K562 (cell line): ENCODE measurements around the gene IMMP2L. TPM values are rescaled to one million over a fixed set of nuclear protein-coding genes. Genes with fewer than 3 reads are reported as not detected.

Source experiments
- ATF7 ChIP-seq: fragments of 450-650 bp; IDR thresholded peaks from 2 replicates; pipeline ENCODE4 v1.7.1; 2014; ENCODE audit warnings: mild to moderate bottlenecking, moderate library complexity
- BDP1 ChIP-seq: IDR thresholded peaks from 3 replicates; pipeline ENCODE4 v1.6.1; 2011; ENCODE audit not compliant: insufficient read length, insufficient read depth
- BHLHE40 ChIP-seq: IDR thresholded peaks from 2 replicates; pipeline ENCODE4 v1.6.1; 2011; ENCODE audit warnings: low read length, improper control_type of control experiment
- CBFA2T2 ChIP-seq: fragments of 450-650 bp; conservative IDR thresholded peaks from 2 replicates; pipeline ENCODE4 v1.6.1; 2017; ENCODE audit warnings: mild to moderate bottlenecking
- DNMT1 ChIP-seq: fragments of 450-650 bp; IDR thresholded peaks from 2 replicates; pipeline ENCODE4 v1.6.1; 2016; ENCODE audit warnings: antibody characterized with exemption, mild to moderate bottlenecking
- FOXM1 ChIP-seq, 2 experiments: fragments of 450-650 bp in 1 of 2; sonication (generic) in 1 of 2; formaldehyde crosslinking in 1 of 2; IDR thresholded peaks; 2 replicates each; pipeline versions ENCODE4 v1.6.1 to v1.9.0; 2017 to 2022; ENCODE audit warnings: low read depth in 2 of 2, mild to moderate bottlenecking in 2 of 2, missing genetic modification reagents in 1 of 2, moderate library complexity in 1 of 2
- MCM5 ChIP-seq: fragments of 450-650 bp; IDR thresholded peaks from 2 replicates; pipeline ENCODE4 v1.6.1; 2016; ENCODE audit warnings: low read depth
- NCOA4 ChIP-seq: fragments of 450-650 bp; IDR thresholded peaks from 2 replicates; pipeline ENCODE4 v1.6.1; 2018; ENCODE audit warnings: mild to moderate bottlenecking; ENCODE audit not compliant: partially characterized antibody
- NONO ChIP-seq, 2 experiments: fragments of 200-400 bp in 1 of 2; fragments of 450-650 bp in 1 of 2; formaldehyde crosslinking in 1 of 2; IDR thresholded peaks; 2 replicates each; pipeline ENCODE4 v1.6.1; 2017; ENCODE audit warnings: low read depth in 2 of 2, mild to moderate bottlenecking in 2 of 2, moderate library complexity in 2 of 2, low read length in 1 of 2
- PCBP1 ChIP-seq: fragments of 200-400 bp; formaldehyde crosslinking; IDR thresholded peaks from 2 replicates; pipeline ENCODE4 v1.6.1; 2018; ENCODE audit warnings: mild to moderate bottlenecking, low read depth, low read length; ENCODE audit not compliant: poor library complexity, severe bottlenecking
- PHTF2 ChIP-seq: fragments of 250-450 bp; sonication (Bioruptor Pico); IDR thresholded peaks from 2 replicates; pipeline ENCODE4 v1.5.0; 2021; ENCODE audit warnings: mild to moderate bottlenecking
- SMARCC2 ChIP-seq: fragments of 450-650 bp; IDR thresholded peaks from 2 replicates; pipeline ENCODE4 v1.6.1; 2017; ENCODE audit warnings: antibody characterized with exemption, moderate library complexity, mild to moderate bottlenecking, low read depth
- STAT5A ChIP-seq: IDR thresholded peaks from 2 replicates; pipeline ENCODE4 v1.6.1; 2012; ENCODE audit warnings: low read length, inconsistent platforms, borderline replicate concordance
- TAF9B ChIP-seq: fragments of 450-650 bp; IDR thresholded peaks from 2 replicates; pipeline ENCODE4 v1.6.1; 2018; ENCODE audit warnings: mild to moderate bottlenecking; ENCODE audit not compliant: partially characterized antibody
- ZFP30 ChIP-seq: fragments of 250-450 bp; sonication (Bioruptor Pico); IDR thresholded peaks from 2 replicates; pipeline ENCODE4 v1.8.0; 2022; ENCODE audit warnings: moderate library complexity, mild to moderate bottlenecking, inconsistent platforms, borderline replicate concordance
- ZKSCAN3 ChIP-seq: fragments of 250-450 bp; sonication (Bioruptor Pico); IDR thresholded peaks from 2 replicates; pipeline ENCODE4 v1.4.0; 2020
- ZNF551 ChIP-seq: fragments of 250-450 bp; sonication (Bioruptor Pico); IDR thresholded peaks from 2 replicates; pipeline ENCODE4 v1.5.0; 2021; ENCODE audit warnings: mild to moderate bottlenecking, moderate library complexity
- polyA plus RNA-seq, 8 experiments: library from polyadenylated mRNA; depleted of rRNA in 4 of 8; stranded (reverse) in 5 of 8; unstranded in 3 of 8; fragments of >200 nt; fragmentation: Nextera tagmentation in 2 of 8; fragmentation: Illumina TruSeq in 1 of 8; extraction: Ambion mirVana in 2 of 8; extraction: Trizol in 1 of 8; gene quantifications; 2 replicates each; pipeline versions ENCODE4 v1.2.1 to v1.2.3, GENCODE V29; 2011 to 2014; ENCODE audit warnings: inconsistent platforms in 1 of 8, missing spikeins in 1 of 8
- total RNA-seq, 7 experiments: library from RNA; depleted of rRNA in 6 of 7; stranded (reverse); fragments of >200 nt in 6 of 7; fragmentation: Illumina TruSeq in 2 of 7; extraction: Trizol in 2 of 7; gene quantifications; 2 replicates each; pipeline versions ENCODE4 v1.2.1 to v1.2.3, GENCODE V29; 2011 to 2021; ENCODE audit warnings: low replicate concordance in 1 of 7
- TF ChIP-seq, protein P1 (sequence below): fragments of 450-650 bp; conservative IDR thresholded peaks from 2 replicates; pipeline ENCODE4 v1.6.1; 2016; ENCODE audit warnings: missing genetic modification characterization, low read depth, mild to moderate bottlenecking, missing compliant biosample characterization, moderate library complexity
- TF ChIP-seq, protein P2 (sequence below): fragments of 250-450 bp; sonication (Bioruptor Pico); IDR thresholded peaks from 2 replicates; pipeline ENCODE4 v1.8.0; 2021; ENCODE audit warnings: moderate library complexity, mild to moderate bottlenecking, inconsistent platforms
- TF ChIP-seq, protein P3 (sequence below): fragments of 450-650 bp; IDR thresholded peaks from 2 replicates; pipeline ENCODE4 v1.6.1; 2014; ENCODE audit warnings: low read depth, mild to moderate bottlenecking, moderate library complexity, borderline replicate concordance
- TF ChIP-seq, protein P4 (sequence below): fragments of 250-450 bp; sonication (Bioruptor Pico); IDR thresholded peaks from 2 replicates; pipeline ENCODE4 v1.8.0; 2021; ENCODE audit warnings: mild to moderate bottlenecking, moderate library complexity

IMMP2L gene
- total and polyA plus RNA-seq, 9 of the 15 experiments (the other 6 are each of a cell fraction or from before 2014, with no cell fraction given), result 29.7 to 116 (median 53.0) TPM

DNA sequence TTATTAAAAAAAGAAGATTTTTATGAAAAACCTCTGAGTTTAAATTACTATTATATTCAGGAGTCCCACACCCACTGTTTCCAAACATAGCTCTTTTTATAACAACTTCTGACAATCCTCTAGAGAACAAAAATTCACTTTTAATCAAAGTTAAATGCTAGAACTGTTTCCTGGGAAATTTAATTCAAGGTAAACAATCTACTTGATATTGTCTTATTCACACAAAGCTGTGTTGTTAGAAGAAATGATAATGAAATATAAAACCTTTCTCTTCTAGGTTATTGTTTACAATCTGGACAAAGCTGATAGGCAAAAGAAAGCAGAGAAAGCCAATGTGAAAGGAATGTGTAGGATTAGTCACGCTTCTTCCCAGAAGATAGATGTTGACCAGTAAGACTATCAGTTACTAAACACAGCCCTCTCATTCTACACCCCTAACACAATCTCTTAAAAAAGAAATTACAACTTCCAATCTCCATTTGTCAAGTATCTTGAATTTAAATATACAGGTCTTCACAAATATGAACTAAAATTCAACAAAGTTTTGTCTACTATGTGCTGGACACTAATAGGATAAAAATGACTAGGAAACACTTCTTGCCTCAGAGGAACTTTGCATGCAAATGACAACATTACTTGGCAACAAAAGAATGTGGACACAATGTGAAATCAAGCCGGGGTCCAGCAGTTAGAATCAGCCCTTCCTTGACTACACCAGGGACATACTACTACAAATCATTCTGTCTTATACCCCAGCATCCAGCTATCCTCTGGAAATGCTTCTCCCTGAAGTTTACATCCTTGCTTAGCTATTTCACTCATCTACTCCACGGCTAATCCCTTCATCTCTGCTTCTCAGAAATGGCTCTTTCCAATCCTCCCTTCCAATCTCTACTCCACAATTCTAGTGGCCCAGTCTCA is 123.7 kb downstream of the IMMP2L start (continued):
- TF ChIP-seq, protein P1, sequence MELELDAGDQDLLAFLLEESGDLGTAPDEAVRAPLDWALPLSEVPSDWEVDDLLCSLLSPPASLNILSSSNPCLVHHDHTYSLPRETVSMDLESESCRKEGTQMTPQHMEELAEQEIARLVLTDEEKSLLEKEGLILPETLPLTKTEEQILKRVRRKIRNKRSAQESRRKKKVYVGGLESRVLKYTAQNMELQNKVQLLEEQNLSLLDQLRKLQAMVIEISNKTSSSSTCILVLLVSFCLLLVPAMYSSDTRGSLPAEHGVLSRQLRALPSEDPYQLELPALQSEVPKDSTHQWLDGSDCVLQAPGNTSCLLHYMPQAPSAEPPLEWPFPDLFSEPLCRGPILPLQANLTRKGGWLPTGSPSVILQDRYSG (tag), result no peak
- TF ChIP-seq, protein P2, sequence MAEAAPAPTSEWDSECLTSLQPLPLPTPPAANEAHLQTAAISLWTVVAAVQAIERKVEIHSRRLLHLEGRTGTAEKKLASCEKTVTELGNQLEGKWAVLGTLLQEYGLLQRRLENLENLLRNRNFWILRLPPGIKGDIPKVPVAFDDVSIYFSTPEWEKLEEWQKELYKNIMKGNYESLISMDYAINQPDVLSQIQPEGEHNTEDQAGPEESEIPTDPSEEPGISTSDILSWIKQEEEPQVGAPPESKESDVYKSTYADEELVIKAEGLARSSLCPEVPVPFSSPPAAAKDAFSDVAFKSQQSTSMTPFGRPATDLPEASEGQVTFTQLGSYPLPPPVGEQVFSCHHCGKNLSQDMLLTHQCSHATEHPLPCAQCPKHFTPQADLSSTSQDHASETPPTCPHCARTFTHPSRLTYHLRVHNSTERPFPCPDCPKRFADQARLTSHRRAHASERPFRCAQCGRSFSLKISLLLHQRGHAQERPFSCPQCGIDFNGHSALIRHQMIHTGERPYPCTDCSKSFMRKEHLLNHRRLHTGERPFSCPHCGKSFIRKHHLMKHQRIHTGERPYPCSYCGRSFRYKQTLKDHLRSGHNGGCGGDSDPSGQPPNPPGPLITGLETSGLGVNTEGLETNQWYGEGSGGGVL (CRISPR knock-in tag), result no peak
- TF ChIP-seq PCBP1 (no peak), PHTF2 (no peak), ZFP30 (CRISPR knock-in tag) (no peak), SMARCC2 (peak; percentile 100), STAT5A (peak; percentile 99), TAF9B (peak; percentile 45), CBFA2T2 (peak; percentile 97), BDP1 (no peak), MCM5 (no peak), BHLHE40 (peak; percentile 95), ZNF551 (CRISPR knock-in tag) (no peak), NCOA4 (peak; percentile 9), ATF7 (peak; percentile 81), FOXM1 (IDR thresholded peaks at IDR 0.05; ENCODE audit: low read depth) (peak; percentile 96), FOXM1 (CRISPR knock-in tag; IDR thresholded peaks at IDR 0.05; ENCODE audit: low read depth) (no peak), NONO (IDR thresholded peaks at IDR 0.05; ENCODE audit: low read depth in 2 of 2, low read length in 1 of 2) (peak in 1 of 2 experiments; percentile 92; a peak in 2 of 4 replicates), DNMT1 (0 out of 2 replicates have a peak, but pooled peaks have one; percentile 27), ZKSCAN3 (CRISPR knock-in tag) (no peak)
- TF ChIP-seq, protein P3, sequence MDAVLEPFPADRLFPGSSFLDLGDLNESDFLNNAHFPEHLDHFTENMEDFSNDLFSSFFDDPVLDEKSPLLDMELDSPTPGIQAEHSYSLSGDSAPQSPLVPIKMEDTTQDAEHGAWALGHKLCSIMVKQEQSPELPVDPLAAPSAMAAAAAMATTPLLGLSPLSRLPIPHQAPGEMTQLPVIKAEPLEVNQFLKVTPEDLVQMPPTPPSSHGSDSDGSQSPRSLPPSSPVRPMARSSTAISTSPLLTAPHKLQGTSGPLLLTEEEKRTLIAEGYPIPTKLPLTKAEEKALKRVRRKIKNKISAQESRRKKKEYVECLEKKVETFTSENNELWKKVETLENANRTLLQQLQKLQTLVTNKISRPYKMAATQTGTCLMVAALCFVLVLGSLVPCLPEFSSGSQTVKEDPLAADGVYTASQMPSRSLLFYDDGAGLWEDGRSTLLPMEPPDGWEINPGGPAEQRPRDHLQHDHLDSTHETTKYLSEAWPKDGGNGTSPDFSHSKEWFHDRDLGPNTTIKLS, result no peak
- TF ChIP-seq, protein P4, sequence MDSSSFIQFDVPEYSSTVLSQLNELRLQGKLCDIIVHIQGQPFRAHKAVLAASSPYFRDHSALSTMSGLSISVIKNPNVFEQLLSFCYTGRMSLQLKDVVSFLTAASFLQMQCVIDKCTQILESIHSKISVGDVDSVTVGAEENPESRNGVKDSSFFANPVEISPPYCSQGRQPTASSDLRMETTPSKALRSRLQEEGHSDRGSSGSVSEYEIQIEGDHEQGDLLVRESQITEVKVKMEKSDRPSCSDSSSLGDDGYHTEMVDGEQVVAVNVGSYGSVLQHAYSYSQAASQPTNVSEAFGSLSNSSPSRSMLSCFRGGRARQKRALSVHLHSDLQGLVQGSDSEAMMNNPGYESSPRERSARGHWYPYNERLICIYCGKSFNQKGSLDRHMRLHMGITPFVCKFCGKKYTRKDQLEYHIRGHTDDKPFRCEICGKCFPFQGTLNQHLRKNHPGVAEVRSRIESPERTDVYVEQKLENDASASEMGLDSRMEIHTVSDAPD (CRISPR knock-in tag), result no peak
